Mucosa of rectum (tissue), 2 donors: ENCODE data around the gene CTSV.
"Not testable (repeated sequence)": the region's sequence is repeated elsewhere in the genome, so short reads cannot be mapped to it uniquely, and the experiment has no call there.

Experiments
- H3K27ac ChIP-seq, 2 donors: one replicate each; pipeline ENCODE4 v1.7.0; 2013; ENCODE audit warnings: inconsistent platforms in 2 of 2, low read depth in 2 of 2, low read length in 2 of 2
- H3K27me3 ChIP-seq, 2 donors: one replicate each; pipeline ENCODE4 v1.7.0; 2013; ENCODE audit warnings: low read length in 2 of 2; ENCODE audit not compliant: control insufficient read depth in 2 of 2, insufficient read depth in 2 of 2
- H3K36me3 ChIP-seq, 2 donors: one replicate each; pipeline ENCODE4 v1.7.0; 2013; ENCODE audit warnings: low read length in 2 of 2; ENCODE audit not compliant: control insufficient read depth in 2 of 2, insufficient read depth in 2 of 2
- H3K4me1 ChIP-seq, 2 donors: one replicate each; pipeline ENCODE4 v1.7.0; 2013; ENCODE audit warnings: low read length in 2 of 2, mild to moderate bottlenecking in 1 of 2; ENCODE audit not compliant: control insufficient read depth in 2 of 2, insufficient read depth in 2 of 2
- H3K4me3 ChIP-seq, 2 donors: one replicate each; pipeline ENCODE4 v1.7.0; 2013; ENCODE audit warnings: low read length in 2 of 2
- H3K9ac ChIP-seq, 2 donors: one replicate each; pipeline ENCODE4 v1.7.0; 2013; ENCODE audit warnings: low read length in 2 of 2, low read depth in 1 of 2, mild to moderate bottlenecking in 1 of 2
- H3K9me3 ChIP-seq, 2 donors: one replicate each; pipeline ENCODE4 v1.7.0; 2013; ENCODE audit warnings: low read length in 2 of 2; ENCODE audit not compliant: control insufficient read depth in 2 of 2
- donor health status: healthy.
- donor health status: Normal muscosa, but diverticular disease.

The CTSV gene

DNA sequence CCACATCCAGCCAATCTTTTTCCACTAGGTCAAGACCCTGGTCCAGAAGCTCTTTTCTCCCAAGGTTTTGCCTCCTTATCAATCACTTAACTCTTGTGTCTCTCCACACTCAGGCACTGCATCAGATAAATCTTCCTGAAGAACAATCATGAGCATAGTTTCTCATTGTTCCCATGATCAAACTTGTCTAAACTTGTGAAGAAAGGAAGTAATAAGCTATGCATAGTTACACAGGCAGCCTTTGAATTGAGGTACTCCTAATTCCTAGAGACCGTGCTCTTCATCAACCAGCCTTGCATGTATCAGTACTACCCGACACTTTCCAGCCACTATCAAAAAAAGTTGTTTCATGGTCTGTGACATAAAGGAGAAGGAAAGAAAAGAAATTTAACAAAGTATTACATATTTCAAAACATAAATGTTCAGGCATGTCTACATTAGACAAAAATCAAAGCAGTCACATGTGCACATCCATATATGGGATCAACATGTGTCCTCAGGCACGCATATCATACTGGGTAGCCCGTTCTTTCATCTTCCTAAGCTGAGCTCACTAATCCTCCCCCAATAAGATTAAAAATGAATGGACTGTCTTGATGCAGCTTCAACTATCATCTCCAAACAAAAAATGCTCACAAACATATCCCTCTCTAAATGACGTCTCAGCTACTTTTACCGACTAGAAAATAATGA, 41.8 kb downstream of the CTSV start:
- H3K9me3 ChIP-seq, H3K4me1 ChIP-seq, H3K9ac ChIP-seq, H3K27me3 ChIP-seq, H3K27ac ChIP-seq, H3K36me3 ChIP-seq, H3K4me3 ChIP-seq: not testable (repeated sequence)

DNA sequence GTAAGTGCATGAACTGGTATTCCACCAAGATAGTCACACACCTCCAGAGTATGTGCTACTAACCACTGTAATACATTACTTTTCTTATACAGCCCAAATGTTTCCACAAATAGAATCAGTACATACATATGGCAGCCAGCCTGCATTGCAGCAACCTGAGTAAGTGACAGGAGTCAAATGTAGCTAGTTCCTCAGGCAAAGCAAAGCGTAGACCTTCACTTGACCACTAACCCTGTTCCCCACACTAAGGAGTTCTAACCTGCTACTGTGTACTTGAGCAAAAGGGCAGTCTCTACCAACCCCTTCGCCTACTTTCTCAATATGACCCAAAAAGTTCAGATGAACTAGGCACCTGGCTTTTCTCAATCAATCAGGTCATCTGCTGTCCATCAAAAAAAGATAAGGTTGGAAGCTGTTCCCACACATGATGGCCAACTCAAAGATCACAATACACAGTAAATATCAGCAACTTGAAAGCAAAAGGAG, 44.4 kb downstream of the CTSV start:
- not testable (repeated sequence) for H3K36me3 ChIP-seq, H3K4me3 ChIP-seq, H3K27me3 ChIP-seq, H3K4me1 ChIP-seq, H3K27ac ChIP-seq, H3K9me3 ChIP-seq, H3K9ac ChIP-seq

DNA sequence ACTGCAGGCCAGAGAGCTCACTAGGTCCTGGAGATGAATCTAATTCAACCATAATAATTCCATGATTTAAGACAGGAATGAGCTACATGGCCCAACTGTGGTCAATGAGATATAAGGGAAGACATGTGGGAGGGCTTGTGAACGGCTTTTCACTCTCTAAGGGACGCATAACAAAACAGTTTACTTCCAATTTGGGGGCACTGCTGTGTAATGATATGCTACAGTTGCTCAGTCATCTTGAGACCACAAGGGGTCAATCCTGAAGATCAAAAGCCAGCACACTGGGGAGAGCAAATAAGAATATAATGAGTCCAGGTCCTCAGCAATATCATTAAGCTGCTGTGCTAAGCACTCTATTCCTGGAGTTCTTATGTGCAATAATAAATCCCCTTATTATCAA, 46.6 kb downstream of the CTSV start:
- not testable (repeated sequence) for H3K4me1 ChIP-seq, H3K4me3 ChIP-seq, H3K27ac ChIP-seq, H3K9ac ChIP-seq, H3K36me3 ChIP-seq, H3K27me3 ChIP-seq, H3K9me3 ChIP-seq

DNA sequence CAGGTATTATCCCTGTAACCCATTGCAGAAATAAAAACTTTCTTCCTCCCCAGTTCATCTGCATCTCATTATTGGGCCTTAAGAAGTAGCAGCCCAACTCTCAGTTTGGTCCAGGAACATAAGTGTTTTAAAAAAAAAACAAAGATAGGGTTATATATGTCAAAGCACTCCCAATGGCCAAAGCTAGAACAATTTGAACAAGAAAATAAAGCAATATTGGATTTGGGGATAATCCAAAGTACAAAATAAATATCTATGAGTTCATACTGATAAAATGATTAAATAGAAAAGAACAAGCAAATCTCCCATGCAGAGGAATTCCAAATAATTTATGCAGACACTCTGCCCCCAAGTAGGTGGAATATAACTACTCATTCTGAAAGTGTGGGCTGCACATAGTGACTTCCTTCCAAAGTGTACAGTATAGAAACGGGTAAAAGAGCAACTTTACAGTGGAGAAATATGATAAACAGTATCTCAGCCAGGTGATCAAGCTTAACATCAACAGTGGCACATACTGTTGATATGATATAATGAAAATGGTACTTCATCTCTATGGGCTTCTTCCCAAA, 49.1 kb downstream of the CTSV start:
- not testable (repeated sequence) for H3K4me3 ChIP-seq, H3K36me3 ChIP-seq, H3K4me1 ChIP-seq, H3K9ac ChIP-seq, H3K27ac ChIP-seq, H3K9me3 ChIP-seq, H3K27me3 ChIP-seq

DNA sequence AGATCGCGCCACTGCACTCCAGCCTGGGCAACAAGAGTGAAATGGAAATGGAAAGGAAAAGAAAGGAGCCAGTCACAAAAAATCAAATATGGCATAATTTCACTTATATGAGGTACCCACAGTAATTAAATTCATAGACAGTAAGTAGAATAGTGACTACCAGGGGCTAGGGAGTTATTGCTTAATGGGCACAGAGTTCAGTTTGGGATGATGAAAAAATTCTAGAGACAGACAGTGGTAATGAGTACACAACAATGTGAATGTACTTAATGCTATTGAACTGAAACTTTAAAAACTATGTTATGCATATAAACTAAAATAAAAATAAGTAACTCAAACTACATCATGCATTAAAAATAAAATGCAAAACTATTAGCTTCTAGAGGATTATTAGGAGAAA, 54.1 kb downstream of the CTSV start:
- not testable (repeated sequence) for H3K9me3 ChIP-seq, H3K27ac ChIP-seq, H3K27me3 ChIP-seq, H3K4me1 ChIP-seq, H3K9ac ChIP-seq, H3K4me3 ChIP-seq, H3K36me3 ChIP-seq

DNA sequence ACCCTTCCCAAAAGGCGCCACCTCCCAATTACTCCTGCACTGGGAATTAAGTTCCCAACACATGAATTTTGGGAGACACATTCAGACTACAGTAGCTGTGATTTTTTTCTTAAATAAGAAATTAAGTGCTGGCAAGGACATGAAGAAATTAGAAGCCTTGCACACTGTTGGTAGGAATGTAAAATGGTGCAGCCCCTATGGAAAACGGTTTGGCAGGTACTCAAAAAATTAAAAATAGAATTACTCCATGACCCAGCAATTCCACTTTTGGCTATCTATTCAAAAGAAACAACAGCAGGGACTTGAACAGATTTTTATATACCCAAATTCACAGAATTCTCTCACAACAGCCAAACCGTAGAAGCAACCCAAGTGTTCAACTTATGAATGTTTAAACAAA, 54.8 kb downstream of the CTSV start:
- not testable (repeated sequence) for H3K9ac ChIP-seq, H3K9me3 ChIP-seq, H3K4me1 ChIP-seq, H3K27ac ChIP-seq, H3K36me3 ChIP-seq, H3K4me3 ChIP-seq, H3K27me3 ChIP-seq

DNA sequence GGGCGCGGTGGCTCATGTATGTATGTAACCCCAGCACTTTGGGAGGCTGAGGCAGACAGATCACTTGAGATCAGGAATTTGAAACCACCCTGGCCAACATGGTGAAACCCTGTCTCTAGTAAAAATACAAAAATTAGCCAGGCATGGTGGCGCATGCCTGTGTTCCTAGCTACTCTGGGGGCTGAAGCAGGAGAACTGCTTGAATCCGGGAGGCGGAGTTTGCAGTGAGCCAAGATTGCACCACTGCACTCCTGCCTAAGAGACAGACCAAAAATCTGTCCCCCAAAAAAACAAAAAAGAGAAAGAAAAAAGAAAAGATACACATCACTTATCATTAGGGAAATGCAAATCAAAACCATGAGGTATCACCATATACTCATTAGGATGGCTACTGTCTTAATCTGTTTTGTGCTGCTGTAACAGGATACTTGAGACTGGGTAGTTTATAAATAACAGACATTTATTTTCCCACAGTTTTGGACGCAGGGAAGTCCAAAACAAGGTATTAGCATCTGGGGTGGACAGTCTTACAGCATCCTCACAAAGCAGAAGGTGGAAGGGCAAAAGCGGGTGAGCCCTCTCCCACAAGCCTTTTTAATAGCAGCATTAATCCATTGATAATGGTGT, 55.3 kb downstream of the CTSV start:
- not testable (repeated sequence) for H3K36me3 ChIP-seq, H3K27ac ChIP-seq, H3K27me3 ChIP-seq, H3K9ac ChIP-seq, H3K9me3 ChIP-seq, H3K4me1 ChIP-seq, H3K4me3 ChIP-seq
